Measurements from ENCODE around the gene TBC1D24. TPM values are rescaled to one million over a fixed set of nuclear protein-coding genes. Genes with fewer than 3 reads are reported as not detected.
A peak's percentile ranks its signal among the peaks of the same experiment; 100 is the strongest.

Gene TBC1D24
- total and polyA plus RNA-seq, 9 of the 15 experiments (the other 6 are each of a cell fraction or from before 2014, with no cell fraction given), result 1.7 to 22.6 (median 7.2) TPM

GRCh38 chr16:2532494-2533141 is 57.7 kb downstream of the TBC1D24 start (continued):
- TF ChIP-seq, protein P1, sequence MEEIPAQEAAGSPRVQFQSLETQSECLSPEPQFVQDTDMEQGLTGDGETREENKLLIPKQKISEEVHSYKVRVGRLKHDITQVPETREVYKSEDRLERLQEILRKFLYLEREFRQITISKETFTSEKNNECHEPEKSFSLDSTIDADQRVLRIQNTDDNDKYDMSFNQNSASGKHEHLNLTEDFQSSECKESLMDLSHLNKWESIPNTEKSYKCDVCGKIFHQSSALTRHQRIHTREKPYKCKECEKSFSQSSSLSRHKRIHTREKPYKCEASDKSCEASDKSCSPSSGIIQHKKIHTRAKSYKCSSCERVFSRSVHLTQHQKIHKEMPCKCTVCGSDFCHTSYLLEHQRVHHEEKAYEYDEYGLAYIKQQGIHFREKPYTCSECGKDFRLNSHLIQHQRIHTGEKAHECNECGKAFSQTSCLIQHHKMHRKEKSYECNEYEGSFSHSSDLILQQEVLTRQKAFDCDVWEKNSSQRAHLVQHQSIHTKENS (CRISPR knock-in tag; IDR thresholded peaks at IDR 0.05), result no peak
- TF ChIP-seq, protein P2, sequence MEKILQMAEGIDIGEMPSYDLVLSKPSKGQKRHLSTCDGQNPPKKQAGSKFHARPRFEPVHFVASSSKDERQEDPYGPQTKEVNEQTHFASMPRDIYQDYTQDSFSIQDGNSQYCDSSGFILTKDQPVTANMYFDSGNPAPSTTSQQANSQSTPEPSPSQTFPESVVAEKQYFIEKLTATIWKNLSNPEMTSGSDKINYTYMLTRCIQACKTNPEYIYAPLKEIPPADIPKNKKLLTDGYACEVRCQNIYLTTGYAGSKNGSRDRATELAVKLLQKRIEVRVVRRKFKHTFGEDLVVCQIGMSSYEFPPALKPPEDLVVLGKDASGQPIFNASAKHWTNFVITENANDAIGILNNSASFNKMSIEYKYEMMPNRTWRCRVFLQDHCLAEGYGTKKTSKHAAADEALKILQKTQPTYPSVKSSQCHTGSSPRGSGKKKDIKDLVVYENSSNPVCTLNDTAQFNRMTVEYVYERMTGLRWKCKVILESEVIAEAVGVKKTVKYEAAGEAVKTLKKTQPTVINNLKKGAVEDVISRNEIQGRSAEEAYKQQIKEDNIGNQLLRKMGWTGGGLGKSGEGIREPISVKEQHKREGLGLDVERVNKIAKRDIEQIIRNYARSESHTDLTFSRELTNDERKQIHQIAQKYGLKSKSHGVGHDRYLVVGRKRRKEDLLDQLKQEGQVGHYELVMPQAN (IDR thresholded peaks at IDR 0.05; ENCODE audit: borderline replicate concordance), result no peak
- no peak for TF ChIP-seq STAT5A (IDR thresholded peaks at IDR 0.05; ENCODE audit: borderline replicate concordance, low read length)
- no peak for TF ChIP-seq STAT5B (CRISPR knock-in tag; IDR thresholded peaks at IDR 0.05)
- no peak for TF ChIP-seq ZFP30 (CRISPR knock-in tag; IDR thresholded peaks at IDR 0.05; ENCODE audit: borderline replicate concordance)
- no peak for TF ChIP-seq POLR2AphosphoS2 (IDR thresholded peaks at IDR 0.05; ENCODE audit: low read length)
- no peak for TF ChIP-seq ZNF12 (CRISPR knock-in tag; IDR thresholded peaks at IDR 0.05)
- TF ChIP-seq HEY1 (CRISPR knock-in tag; IDR thresholded peaks at IDR 0.05; ENCODE audit: borderline replicate concordance), result no peak
- no peak for TF ChIP-seq WHSC1 (IDR thresholded peaks at IDR 0.05; ENCODE audit: low read length)
- TF ChIP-seq ZNF23 (CRISPR knock-in tag; IDR thresholded peaks at IDR 0.05), result no peak
- no peak for TF ChIP-seq SNRNP70 (optimal IDR thresholded peaks at IDR 0.05; ENCODE audit: low read depth, low read length)
- TF ChIP-seq SFPQ (IDR thresholded peaks at IDR 0.05; ENCODE audit: low read depth, low read length), result no peak
- no peak for TF ChIP-seq NUFIP1 (IDR thresholded peaks at IDR 0.05; ENCODE audit: partially characterized antibody)
- no peak for TF ChIP-seq RBBP5 (IDR thresholded peaks at IDR 0.05; ENCODE audit: borderline replicate concordance, insufficient read depth, low read length, poor library complexity, severe bottlenecking)
- TF ChIP-seq CREB1 (IDR thresholded peaks at IDR 0.05), result no peak
- peak; percentile 49; the same call in 1 of the 2 replicates for TF ChIP-seq CREB1 (CRISPR knock-in tag; IDR thresholded peaks at IDR 0.05)
- no peak for TF ChIP-seq FUS (optimal IDR thresholded peaks at IDR 0.05; ENCODE audit: low read depth, low read length)
- no peak for TF ChIP-seq MEF2A (IDR thresholded peaks at IDR 0.05; ENCODE audit: control insufficient read depth, low read depth, low read length)
- TF ChIP-seq ELF4 (CRISPR knock-in tag; IDR thresholded peaks at IDR 0.05), result no peak
- TF ChIP-seq, protein P3, sequence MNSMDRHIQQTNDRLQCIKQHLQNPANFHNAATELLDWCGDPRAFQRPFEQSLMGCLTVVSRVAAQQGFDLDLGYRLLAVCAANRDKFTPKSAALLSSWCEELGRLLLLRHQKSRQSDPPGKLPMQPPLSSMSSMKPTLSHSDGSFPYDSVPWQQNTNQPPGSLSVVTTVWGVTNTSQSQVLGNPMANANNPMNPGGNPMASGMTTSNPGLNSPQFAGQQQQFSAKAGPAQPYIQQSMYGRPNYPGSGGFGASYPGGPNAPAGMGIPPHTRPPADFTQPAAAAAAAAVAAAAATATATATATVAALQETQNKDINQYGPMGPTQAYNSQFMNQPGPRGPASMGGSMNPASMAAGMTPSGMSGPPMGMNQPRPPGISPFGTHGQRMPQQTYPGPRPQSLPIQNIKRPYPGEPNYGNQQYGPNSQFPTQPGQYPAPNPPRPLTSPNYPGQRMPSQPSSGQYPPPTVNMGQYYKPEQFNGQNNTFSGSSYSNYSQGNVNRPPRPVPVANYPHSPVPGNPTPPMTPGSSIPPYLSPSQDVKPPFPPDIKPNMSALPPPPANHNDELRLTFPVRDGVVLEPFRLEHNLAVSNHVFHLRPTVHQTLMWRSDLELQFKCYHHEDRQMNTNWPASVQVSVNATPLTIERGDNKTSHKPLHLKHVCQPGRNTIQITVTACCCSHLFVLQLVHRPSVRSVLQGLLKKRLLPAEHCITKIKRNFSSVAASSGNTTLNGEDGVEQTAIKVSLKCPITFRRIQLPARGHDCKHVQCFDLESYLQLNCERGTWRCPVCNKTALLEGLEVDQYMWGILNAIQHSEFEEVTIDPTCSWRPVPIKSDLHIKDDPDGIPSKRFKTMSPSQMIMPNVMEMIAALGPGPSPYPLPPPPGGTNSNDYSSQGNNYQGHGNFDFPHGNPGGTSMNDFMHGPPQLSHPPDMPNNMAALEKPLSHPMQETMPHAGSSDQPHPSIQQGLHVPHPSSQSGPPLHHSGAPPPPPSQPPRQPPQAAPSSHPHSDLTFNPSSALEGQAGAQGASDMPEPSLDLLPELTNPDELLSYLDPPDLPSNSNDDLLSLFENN (IDR thresholded peaks at IDR 0.05; ENCODE audit: low read depth in 2 of 2, low read length in 2 of 2), result no peak
